ENCODE data around the gene PHF10. TPM values are rescaled to one million over a fixed set of nuclear protein-coding genes. Genes with fewer than 3 reads are reported as not detected.
"Not testable (repeated sequence)": the region's sequence is repeated elsewhere in the genome, so short reads cannot be mapped to it uniquely, and the experiment has no call there.

PHF10 gene
- 56.6 TPM for total RNA-seq
- long read RNA-seq, full-length matches to known transcripts = 38 of 60 reads
- long read RNA-seq, partial matches to known transcripts = 16 of 60 reads
- long read RNA-seq, other reads (novel, unspliced or antisense) = 6 of 60 reads

DNA sequence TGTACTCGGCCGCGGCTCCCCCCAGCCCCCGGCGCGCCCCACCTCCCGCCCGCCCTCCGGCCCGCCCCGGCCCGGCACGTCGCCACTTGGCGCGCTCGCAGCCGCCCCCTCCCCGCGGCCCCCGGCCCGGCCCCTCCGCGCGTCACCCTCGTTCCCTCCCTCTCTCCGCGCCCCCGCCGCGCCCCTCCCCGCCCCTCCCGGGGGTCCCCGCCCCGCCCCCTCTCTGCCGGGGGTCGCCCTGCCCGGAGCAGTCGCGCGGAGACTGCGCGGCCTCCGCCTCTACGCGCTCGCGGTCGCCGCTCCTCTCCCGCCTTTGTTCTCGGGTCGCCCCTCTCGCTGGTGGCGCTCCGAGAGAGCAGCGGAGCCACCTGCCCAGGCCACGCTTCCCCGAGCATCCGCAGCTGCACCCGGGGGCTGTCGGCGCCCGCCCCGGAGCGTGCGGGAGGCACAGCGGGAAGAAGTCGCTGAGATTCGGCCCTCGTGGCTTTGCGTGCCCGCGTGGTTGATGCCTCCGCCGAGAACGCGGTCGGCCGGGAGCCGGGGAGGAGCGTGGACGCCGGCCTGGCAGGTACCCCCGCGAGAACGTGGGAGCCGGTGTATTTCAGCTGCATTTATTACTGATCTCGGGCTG is at the start of gene PHF10:
Gene PHF10 (minus strand): TSS at position 7 of the 631 bp plus-strand sequence. CDS start 569 bp downstream, outside the sequence.
- DNase-seq (ENCODE audit: low spot score) = peak; percentile 80
- intact Hi-C loops (cut with DNase I) = loop anchor here (10.0 kb wide), 1 partner anchor 830 kb away; the partner anchor contains the start of genes PSMB1 and TBP

DNA sequence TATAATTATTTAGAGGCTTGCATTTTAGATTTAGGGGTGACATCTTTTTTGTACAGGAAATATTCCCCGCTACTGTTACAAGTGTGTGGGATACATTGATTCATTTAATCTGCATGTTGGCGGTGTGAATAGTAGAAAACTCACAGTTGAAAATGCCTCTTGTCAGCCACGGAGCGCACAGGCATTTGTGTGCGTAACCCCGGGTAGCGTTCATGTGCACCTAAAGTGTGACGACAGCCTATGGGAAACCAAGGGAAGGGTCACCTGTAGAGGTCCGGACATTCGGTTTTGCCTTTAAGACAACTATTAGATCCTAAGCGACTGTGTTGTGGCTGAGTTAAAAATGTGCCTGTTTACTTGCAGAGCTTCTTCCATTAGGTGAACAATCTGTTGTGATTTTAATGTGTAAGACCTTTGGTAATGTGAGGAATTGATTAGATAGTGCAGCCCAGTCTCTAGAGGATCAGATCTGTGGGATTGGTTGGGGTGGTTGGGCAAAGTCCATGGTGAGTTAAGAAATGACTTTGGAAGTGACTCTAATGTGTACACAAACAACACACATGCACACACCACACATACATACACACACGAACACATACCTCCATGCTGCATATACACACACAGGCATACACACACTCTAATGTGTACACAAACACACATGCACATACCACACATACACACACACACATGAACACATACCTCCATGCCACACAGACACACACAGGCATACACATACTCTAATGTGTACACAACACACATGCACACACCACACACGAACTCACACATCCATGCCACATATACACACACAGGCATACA is 42.8 kb upstream of the PHF10 start:
- intact Hi-C loops (cut with DNase I) = no loop called here
- no peak for DNase-seq (ENCODE audit: low spot score)

GRCh38 chr6:169766232-169766631 is 41.9 kb upstream of the PHF10 start:
- no peak for DNase-seq (ENCODE audit: low spot score)
- intact Hi-C loops (cut with DNase I) = no loop called here

- DNase-seq (ENCODE audit: low spot score); intact Hi-C loops (cut with DNase I): not testable (repeated sequence)
These were observed 41.5 kb upstream of the PHF10 start for GRCh38 chr6:169765789-169766188.

- no peak for DNase-seq (ENCODE audit: low spot score)
- intact Hi-C loops (cut with DNase I) = no loop called here
These were observed 39.6 kb upstream of the PHF10 start for GRCh38 chr6:169763881-169764280.

GRCh38 chr6:169763308-169763707 is 39.0 kb upstream of the PHF10 start:
- intact Hi-C loops (cut with DNase I) = no loop called here
- no peak for DNase-seq (ENCODE audit: low spot score)

GRCh38 chr6:169755162-169755561 is 30.9 kb upstream of the PHF10 start:
- intact Hi-C loops (cut with DNase I) = no loop called here
- DNase-seq (ENCODE audit: low spot score) = no peak

- no peak for DNase-seq (ENCODE audit: low spot score)
- intact Hi-C loops (cut with DNase I) = loop anchor here (5.0 kb wide), 1 partner anchor 800 kb away; the partner anchor contains the start of genes PSMB1 and TBP
These were observed 27.8 kb upstream of the PHF10 start for GRCh38 chr6:169752074-169752623.

- intact Hi-C loops (cut with DNase I) = loop anchor here (1.0 to 5.0 kb wide), 3 partner anchors 28 to 801 kb away; partner anchors contain the start of genes C6orf120, PSMB1, TBP and WDR27
These were observed 27.2 kb upstream of the PHF10 start, which contains the start of the genes DYNLT2 and ERMARD for GRCh38 chr6:169751242-169752073. TSS of gene DYNLT2 (minus strand) at chr6:169751572. CDS start at chr6:169751458, 114 bp downstream. TSS of gene ERMARD (plus strand) at chr6:169751622. CDS start at chr6:169751658, 36 bp downstream.

GRCh38 chr6:169746556-169746955 is 22.3 kb upstream of the PHF10 start:
- no peak for DNase-seq (ENCODE audit: low spot score)

More at GRCh38 chr6:169751242-169752073, 27.2 kb upstream of the PHF10 start, which contains the start of the genes DYNLT2 and ERMARD:
- peak; percentile 96 for DNase-seq (ENCODE audit: low spot score)

DNA sequence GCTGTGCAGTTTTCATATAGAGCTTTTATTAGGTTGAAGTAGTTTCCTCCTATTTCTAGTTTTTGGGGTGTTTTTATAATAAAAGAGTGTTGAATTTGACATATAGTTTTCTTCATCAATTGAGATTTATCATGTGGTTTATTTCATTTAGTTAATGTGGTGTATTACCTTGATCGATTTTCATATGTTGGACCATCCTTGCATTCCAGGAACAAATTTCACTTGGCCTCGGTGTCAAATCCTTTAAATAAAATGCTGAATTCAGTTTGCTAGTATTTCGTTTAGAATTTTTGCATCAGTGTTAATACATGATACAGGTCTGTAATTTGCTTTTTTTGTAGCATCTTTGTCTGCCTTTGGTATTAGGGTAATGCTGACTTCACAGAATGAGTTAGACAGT is 21.1 kb upstream of the PHF10 start:
- no peak for DNase-seq (ENCODE audit: low spot score)
- intact Hi-C loops (cut with DNase I) = no loop called here

More at GRCh38 chr6:169746556-169746955, 22.3 kb upstream of the PHF10 start:
- intact Hi-C loops (cut with DNase I) = no loop called here

- no peak for DNase-seq (ENCODE audit: low spot score)
- intact Hi-C loops (cut with DNase I) = no loop called here
These were observed 17.0 kb upstream of the PHF10 start for GRCh38 chr6:169741344-169741743.

- intact Hi-C loops (cut with DNase I) = no loop called here
- DNase-seq (ENCODE audit: low spot score) = no peak
These were observed 14.8 kb upstream of the PHF10 start for GRCh38 chr6:169738976-169739529.

DNA sequence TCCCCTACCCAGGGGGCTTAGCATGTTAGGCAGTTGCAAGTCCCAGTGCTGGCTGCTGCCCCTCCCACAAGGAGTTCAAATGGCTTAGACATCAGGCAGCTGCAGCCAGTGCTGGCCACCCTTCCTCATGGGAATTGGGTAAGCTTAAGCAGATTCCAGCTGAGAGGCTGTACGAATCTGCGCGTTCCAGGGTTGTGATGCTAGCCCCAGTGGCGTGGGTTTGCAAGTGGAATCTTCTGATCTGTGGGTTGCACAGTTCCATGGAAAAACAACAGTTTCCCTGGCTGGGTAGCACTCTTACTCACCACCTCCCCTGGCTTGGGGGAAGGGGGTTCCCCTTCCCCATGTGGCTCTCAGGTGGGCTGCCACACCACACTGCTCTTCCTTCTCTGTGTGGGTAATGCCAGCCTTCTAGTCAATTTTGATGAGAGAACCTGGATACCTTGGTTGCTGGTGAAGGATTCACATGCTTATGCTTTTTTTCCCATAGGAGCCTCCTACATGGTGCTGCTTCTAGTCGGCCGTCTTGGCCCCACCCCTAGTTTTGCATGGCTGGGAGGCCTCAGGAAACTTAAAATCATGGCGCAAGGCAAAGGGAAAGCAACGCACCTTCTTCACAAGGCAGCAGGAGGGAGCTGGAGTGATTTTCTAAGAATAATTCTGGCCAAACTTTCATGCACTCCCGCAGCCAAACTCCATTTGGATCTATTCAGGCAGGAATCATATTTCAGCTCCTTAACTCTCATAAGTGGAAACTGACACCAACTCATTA is 14.1 kb upstream of the PHF10 start:
- DNase-seq (ENCODE audit: low spot score) = no peak
- intact Hi-C loops (cut with DNase I) = no loop called here

- intact Hi-C loops (cut with DNase I) = loop anchor here (10.0 kb wide), 1 partner anchor 825 kb away; the partner anchor contains the start of genes PSMB1 and TBP
These were observed 5.7 kb upstream of the PHF10 start for GRCh38 chr6:169729961-169730360.

DNA sequence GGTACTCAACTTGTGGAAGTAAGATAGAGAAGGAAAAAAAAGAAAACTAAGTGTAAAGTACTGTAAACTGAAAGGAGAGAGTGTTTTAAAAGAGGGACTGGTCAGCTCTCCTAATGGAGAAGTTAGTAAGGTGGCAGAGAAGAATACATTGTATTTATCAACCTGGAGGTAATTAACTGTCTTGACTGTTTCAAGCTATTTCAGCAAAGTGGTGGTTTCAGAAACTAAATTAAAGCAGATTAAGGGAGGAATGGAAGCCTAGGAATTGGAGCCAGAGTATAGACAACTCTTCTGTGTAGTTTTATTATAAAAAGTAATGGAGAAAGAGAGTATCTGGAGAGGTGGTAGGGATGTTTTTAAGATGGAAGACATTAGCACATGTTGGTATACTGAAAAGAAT is 2.7 kb upstream of the PHF10 start:
- DNase-seq (ENCODE audit: low spot score) = no peak
- intact Hi-C loops (cut with DNase I) = loop anchor here (10.0 kb wide), 1 partner anchor 828 kb away; the partner anchor contains the start of genes PSMB1 and TBP

More at GRCh38 chr6:169729961-169730360, 5.7 kb upstream of the PHF10 start:
- no peak for DNase-seq (ENCODE audit: low spot score)

DNA sequence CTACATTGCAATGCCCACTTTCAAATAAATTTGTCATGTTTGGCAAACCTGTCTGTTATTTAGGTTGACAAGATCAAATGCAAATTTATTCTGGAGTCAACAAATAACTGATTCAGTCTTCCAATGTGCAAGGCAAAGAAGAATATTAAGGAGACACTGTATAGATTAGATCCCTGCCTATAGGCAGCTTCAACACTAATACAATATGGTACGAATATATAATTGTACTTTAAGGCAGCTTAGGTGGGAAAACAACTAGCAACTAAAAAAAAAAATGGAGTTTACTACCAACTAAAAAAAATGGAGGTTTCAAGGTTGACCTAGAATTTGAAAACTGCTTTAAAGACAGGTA is 1.7 kb upstream of the PHF10 start:
- intact Hi-C loops (cut with DNase I) = loop anchor here (10.0 kb wide), 1 partner anchor 829 kb away; the partner anchor contains the start of genes PSMB1 and TBP
- no peak for DNase-seq (ENCODE audit: low spot score)
